ENCODE measurements around the gene TBX2. TPM values are rescaled to one million over a fixed set of nuclear protein-coding genes. Genes with fewer than 3 reads are reported as not detected.
A peak's percentile ranks its signal among the peaks of the same experiment; 100 is the strongest.

The TBX2 gene
- total and polyA plus RNA-seq, 2 of the 13 experiments (the other 11 are each of a cell fraction or from before 2014, with no cell fraction given) = 2.8 to 15.3 TPM

GRCh38 chr17:61414141-61414935, 14.7 kb downstream of the TBX2 start (continued):
- TF ChIP-seq ZNF331 (CRISPR knock-in tag; IDR thresholded peaks at IDR 0.05) (peak; percentile 18), ZBTB20 (CRISPR knock-in tag; IDR thresholded peaks at IDR 0.05; ENCODE audit: borderline replicate concordance, low read depth) (0 out of 2 replicates have a peak, but pooled peaks have one; percentile 14), TFAP4 (IDR thresholded peaks at IDR 0.05; ENCODE audit: borderline replicate concordance, low read depth) (peak; percentile 57; the same call in 1 of the 2 replicates), ZFY (CRISPR knock-in tag; IDR thresholded peaks at IDR 0.05) (peak; percentile 24; the same call in 1 of the 2 replicates), SAP130 (CRISPR knock-in tag; IDR thresholded peaks at IDR 0.05; ENCODE audit: low read depth) (peak; percentile 30; the same call in 1 of the 2 replicates), ZMYM3 (CRISPR knock-in tag; IDR thresholded peaks at IDR 0.05) (no peak), NCOA2 (CRISPR knock-in tag; IDR thresholded peaks at IDR 0.05) (0 out of 2 replicates have a peak, but pooled peaks have one; percentile 20), ZIK1 (CRISPR knock-in tag; IDR thresholded peaks at IDR 0.05; ENCODE audit: borderline replicate concordance, low read depth) (0 out of 2 replicates have a peak, but pooled peaks have one; percentile 36), ZNF281 (CRISPR knock-in tag; IDR thresholded peaks at IDR 0.05; ENCODE audit: borderline replicate concordance) (peak; percentile 82), ATF7 (IDR thresholded peaks at IDR 0.05) (no peak), ATF7 (CRISPR knock-in tag; IDR thresholded peaks at IDR 0.05) (0 out of 2 replicates have a peak, but pooled peaks have one; percentile 41), ZBTB26 (CRISPR knock-in tag; IDR thresholded peaks at IDR 0.05; ENCODE audit: borderline replicate concordance) (0 out of 2 replicates have a peak, but pooled peaks have one; percentile 27), GABPB1 (CRISPR knock-in tag; IDR thresholded peaks at IDR 0.05) (peak; percentile 62), ZNF343 (CRISPR knock-in tag; IDR thresholded peaks at IDR 0.05) (0 out of 2 replicates have a peak, but pooled peaks have one; percentile 50), PHF8 (CRISPR knock-in tag; IDR thresholded peaks at IDR 0.05) (peak; percentile 17; the same call in 1 of the 2 replicates), HINFP (CRISPR knock-in tag; IDR thresholded peaks at IDR 0.05; ENCODE audit: low read depth) (0 out of 2 replicates have a peak, but pooled peaks have one; percentile 49), RXRA (CRISPR knock-in tag; IDR thresholded peaks at IDR 0.05) (peak; percentile 36; the same call in 1 of the 2 replicates), HDAC2 (CRISPR knock-in tag; IDR thresholded peaks at IDR 0.05) (peak; percentile 78), NFYB (CRISPR knock-in tag; IDR thresholded peaks at IDR 0.05) (0 out of 2 replicates have a peak, but pooled peaks have one; percentile 9)
